Measurements from ENCODE around the gene ITGB7.
A peak's percentile ranks its signal among the peaks of the same experiment; 100 is the strongest.

Gene ITGB7

GRCh38 chr12:53193040-53193439, 14.0 kb downstream of the ITGB7 start:
- H3K4me1 ChIP-seq: no peaks in the 10 kb centered on the region
- no peaks in the 10 kb centered on the region for H3K9me3 ChIP-seq
- DNase-seq (ENCODE audit: low spot score in 2 of 2): no peak
- H3K27me3 ChIP-seq (ENCODE audit: low read depth): no peaks in the 10 kb centered on the region
- peaks cover 6% of the 10 kb centered on the region for H3K36me3 ChIP-seq (replicated peaks)
- H3K4me3 ChIP-seq: no peak overlapping the region
- in situ Hi-C loops (cut with MboI; ENCODE audit: low sequenced_read_pairs): no loop called here

GRCh38 chr12:53192531-53193021, 14.5 kb downstream of the ITGB7 start:
- no peak for DNase-seq (ENCODE audit: low spot score in 2 of 2)
- in situ Hi-C loops (cut with MboI; ENCODE audit: low sequenced_read_pairs): no loop called here
- Histone ChIP-seq H3K4me1 (no peaks in the 10 kb centered on the region), H3K36me3 (replicated peaks) (peaks cover 11% of the 10 kb centered on the region), H3K9me3 (no peaks in the 10 kb centered on the region), H3K4me3 (no peak overlapping the region), H3K27me3 (ENCODE audit: low read depth) (no peaks in the 10 kb centered on the region)

- in situ Hi-C loops (cut with MboI; ENCODE audit: low sequenced_read_pairs): no loop called here
- no peak for DNase-seq (ENCODE audit: low spot score in 2 of 2)
- Histone ChIP-seq H3K36me3 (replicated peaks) (peaks cover 16% of the 10 kb centered on the region), H3K9me3 (no peaks in the 10 kb centered on the region), H3K27me3 (ENCODE audit: low read depth) (no peaks in the 10 kb centered on the region), H3K4me3 (no peak overlapping the region), H3K4me1 (no peaks in the 10 kb centered on the region)
Measured at GRCh38 chr12:53191885-53192530, 15.0 kb downstream of the ITGB7 start.

- no peaks in the 10 kb centered on the region for H3K27me3 ChIP-seq (ENCODE audit: low read depth)
- no peaks in the 10 kb centered on the region for H3K9me3 ChIP-seq
- no peaks in the 10 kb centered on the region for H3K4me1 ChIP-seq
- H3K36me3 ChIP-seq (replicated peaks): peaks cover 24% of the 10 kb centered on the region
- no peak overlapping the region for H3K4me3 ChIP-seq
- in situ Hi-C loops (cut with MboI; ENCODE audit: low sequenced_read_pairs): no loop called here
- DNase-seq (ENCODE audit: low spot score in 2 of 2): no peak
Measured at GRCh38 chr12:53191096-53191884, 15.8 kb downstream of the ITGB7 start.

- Histone ChIP-seq H3K27me3 (ENCODE audit: low read depth) (no peaks in the 10 kb centered on the region), H3K36me3 (replicated peaks) (peaks cover 34% of the 10 kb centered on the region), H3K9me3 (no peaks in the 10 kb centered on the region), H3K4me3 (no peak overlapping the region), H3K4me1 (no peaks in the 10 kb centered on the region)
- in situ Hi-C loops (cut with MboI; ENCODE audit: low sequenced_read_pairs): no loop called here
- peak; percentile 50 to 67 for DNase-seq (ENCODE audit: low spot score in 2 of 2)
Measured at GRCh38 chr12:53190108-53190729, 16.8 kb downstream of the ITGB7 start.

GRCh38 chr12:53187145-53187899, 19.7 kb downstream of the ITGB7 start:
- Histone ChIP-seq H3K4me3 (no peak overlapping the region), H3K9me3 (no peaks in the 10 kb centered on the region), H3K4me1 (no peaks in the 10 kb centered on the region), H3K27me3 (ENCODE audit: low read depth) (no peaks in the 10 kb centered on the region), H3K36me3 (replicated peaks) (peaks cover 60% of the 10 kb centered on the region)
- in situ Hi-C loops (cut with MboI; ENCODE audit: low sequenced_read_pairs): no loop called here
- no peak for DNase-seq (ENCODE audit: low spot score in 2 of 2)

GRCh38 chr12:53186745-53187144, 20.3 kb downstream of the ITGB7 start:
- Histone ChIP-seq H3K4me3 (no peak overlapping the region), H3K4me1 (no peaks in the 10 kb centered on the region), H3K27me3 (ENCODE audit: low read depth) (no peaks in the 10 kb centered on the region), H3K9me3 (no peaks in the 10 kb centered on the region), H3K36me3 (replicated peaks) (peaks cover 66% of the 10 kb centered on the region)
- DNase-seq (ENCODE audit: low spot score in 2 of 2): no peak
- in situ Hi-C loops (cut with MboI; ENCODE audit: low sequenced_read_pairs): no loop called here

GRCh38 chr12:53185582-53186153, 21.4 kb downstream of the ITGB7 start:
- in situ Hi-C loops (cut with MboI; ENCODE audit: low sequenced_read_pairs): no loop called here
- Histone ChIP-seq H3K36me3 (replicated peaks) (peaks cover 66% of the 10 kb centered on the region), H3K27me3 (ENCODE audit: low read depth) (no peaks in the 10 kb centered on the region), H3K9me3 (no peaks in the 10 kb centered on the region), H3K4me3 (no peak overlapping the region), H3K4me1 (no peaks in the 10 kb centered on the region)
- DNase-seq (ENCODE audit: low spot score in 2 of 2): no peak

GRCh38 chr12:53184828-53185227, 22.2 kb downstream of the ITGB7 start:
- H3K27me3 ChIP-seq (ENCODE audit: low read depth): no peaks in the 10 kb centered on the region

GRCh38 chr12:53182903-53183302, 24.1 kb downstream of the ITGB7 start:
- Histone ChIP-seq H3K9me3 (no peaks in the 10 kb centered on the region), H3K36me3 (replicated peaks) (peaks cover 59% of the 10 kb centered on the region), H3K27me3 (ENCODE audit: low read depth) (no peaks in the 10 kb centered on the region), H3K4me3 (no peak overlapping the region), H3K4me1 (peaks cover 8% of the 10 kb centered on the region)
- in situ Hi-C loops (cut with MboI; ENCODE audit: low sequenced_read_pairs): no loop called here
- no peak for DNase-seq (ENCODE audit: low spot score in 2 of 2)

More at GRCh38 chr12:53184828-53185227, 22.2 kb downstream of the ITGB7 start:
- peaks cover 3% of the 10 kb centered on the region for H3K4me1 ChIP-seq
- H3K36me3 ChIP-seq (replicated peaks): peaks cover 66% of the 10 kb centered on the region
- no peaks in the 10 kb centered on the region for H3K9me3 ChIP-seq
- no peak for DNase-seq (ENCODE audit: low spot score in 2 of 2)
- no peak overlapping the region for H3K4me3 ChIP-seq
- in situ Hi-C loops (cut with MboI; ENCODE audit: low sequenced_read_pairs): no loop called here

- H3K9me3 ChIP-seq: no peaks in the 10 kb centered on the region
- H3K27me3 ChIP-seq (ENCODE audit: low read depth): no peaks in the 10 kb centered on the region
- DNase-seq (ENCODE audit: low spot score in 2 of 2): no peak
- peaks cover 8% of the 10 kb centered on the region for H3K4me1 ChIP-seq
- peaks cover 49% of the 10 kb centered on the region for H3K36me3 ChIP-seq (replicated peaks)
- in situ Hi-C loops (cut with MboI; ENCODE audit: low sequenced_read_pairs): no loop called here
- H3K4me3 ChIP-seq: no peak overlapping the region
Measured at GRCh38 chr12:53181935-53182334, 25.1 kb downstream of the ITGB7 start.

GRCh38 chr12:53180931-53181645, 26.0 kb downstream of the ITGB7 start:
- Histone ChIP-seq H3K9me3 (no peaks in the 10 kb centered on the region), H3K27me3 (ENCODE audit: low read depth) (no peaks in the 10 kb centered on the region), H3K4me3 (peak overlapping the region; percentile 72), H3K36me3 (replicated peaks) (peaks cover 41% of the 10 kb centered on the region), H3K4me1 (peaks cover 8% of the 10 kb centered on the region)
- in situ Hi-C loops (cut with MboI; ENCODE audit: low sequenced_read_pairs): no loop called here
- DNase-seq (ENCODE audit: low spot score in 2 of 2): peak; percentile 74 to 88
